ENCODE results near the gene MUC4.

DNA sequence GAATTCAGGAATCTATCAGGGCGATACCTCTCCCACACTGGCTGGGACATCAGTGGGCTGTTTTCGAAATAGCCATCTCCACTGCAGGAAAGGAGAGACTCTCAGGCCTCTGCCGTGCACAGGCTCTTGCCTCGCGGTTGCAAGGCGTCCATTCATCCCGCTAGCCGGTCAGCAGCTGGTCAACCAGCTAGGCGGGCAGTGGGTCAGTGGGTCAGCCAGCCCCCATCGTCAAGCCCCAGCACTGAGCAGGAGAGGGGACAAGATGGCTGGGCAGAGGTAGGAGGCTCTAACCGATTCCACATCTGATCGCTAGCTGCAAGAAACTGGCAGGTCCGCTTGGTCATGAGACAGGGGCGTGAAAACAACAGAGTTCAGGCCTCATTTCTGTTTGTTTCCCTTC is 45.1 kb downstream of the MUC4 start:
- no peak for TF ChIP-seq EZH2 (IDR thresholded peaks at IDR 0.05; ENCODE audit: insufficient read depth, poor library complexity, severe bottlenecking)
- no peak for TF ChIP-seq EZH2phosphoT487 (IDR thresholded peaks at IDR 0.05; ENCODE audit: insufficient read depth, low read depth)
